Left renal pelvis (tissue), 4 donors: ENCODE data around the gene INVS. TPM values are rescaled to one million over a fixed set of nuclear protein-coding genes. Genes with fewer than 3 reads are reported as not detected.
"Not testable (repeated sequence)": the region's sequence is repeated elsewhere in the genome, so short reads cannot be mapped to it uniquely, and the experiment has no call there.

Source experiments
- DNase-seq, 4 donors: peaks; one replicate each; pipeline ENCODE4 v3.0.0-alpha.2; 2013; ENCODE audit warnings: low read depth in 4 of 4, low spot score in 3 of 4
- polyA plus RNA-seq, 4 donors: library from polyadenylated mRNA; unstranded; fragments of 120-200 nt; gene quantifications; one replicate each; pipeline ENCODE4 v1.2.1, GENCODE V29; 2013; ENCODE audit not compliant: insufficient read length in 4 of 4

INVS gene
- polyA plus RNA-seq, 4 donors, result 14.2 to 23.1 (median 16.8) TPM

DNA sequence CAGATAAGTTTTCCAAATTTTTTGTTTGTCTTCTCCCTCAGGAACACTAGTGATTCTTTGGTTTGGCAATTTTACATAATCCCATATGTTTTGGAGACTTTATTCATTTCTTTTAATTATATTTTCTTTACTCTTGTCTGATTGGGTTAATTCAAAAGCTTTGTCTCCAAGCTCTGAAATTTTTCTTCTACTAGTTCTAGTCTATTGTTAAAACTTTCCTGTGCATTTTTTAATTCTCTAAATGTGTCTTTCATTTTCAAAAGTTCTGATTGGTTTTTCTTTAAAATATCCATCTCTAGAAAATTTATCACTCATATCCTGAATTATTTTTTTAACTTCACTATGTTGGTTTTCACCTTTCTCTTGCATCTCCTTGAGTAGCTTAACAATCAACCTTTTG is 92.2 kb downstream of the INVS start:
- no peak for DNase-seq

DNA sequence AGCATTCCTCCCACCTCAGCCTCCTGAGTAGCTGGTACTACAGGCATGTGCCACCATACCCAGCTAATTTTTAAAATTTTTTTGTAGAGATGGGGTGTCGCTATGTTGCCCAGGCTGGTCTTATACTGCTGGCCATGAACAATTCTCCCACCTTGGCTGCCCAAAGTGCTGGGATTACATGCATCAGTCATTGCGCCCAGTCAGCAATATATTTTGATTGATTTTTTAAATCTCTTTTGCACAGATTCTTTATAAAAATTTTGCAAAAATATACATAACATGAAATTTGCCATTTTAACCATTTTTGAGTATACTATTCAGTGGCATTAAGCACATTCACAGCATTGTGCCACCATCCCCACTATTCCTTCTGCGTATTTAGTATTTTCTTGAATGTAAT is 94.0 kb downstream of the INVS start:
- no peak for DNase-seq

DNA sequence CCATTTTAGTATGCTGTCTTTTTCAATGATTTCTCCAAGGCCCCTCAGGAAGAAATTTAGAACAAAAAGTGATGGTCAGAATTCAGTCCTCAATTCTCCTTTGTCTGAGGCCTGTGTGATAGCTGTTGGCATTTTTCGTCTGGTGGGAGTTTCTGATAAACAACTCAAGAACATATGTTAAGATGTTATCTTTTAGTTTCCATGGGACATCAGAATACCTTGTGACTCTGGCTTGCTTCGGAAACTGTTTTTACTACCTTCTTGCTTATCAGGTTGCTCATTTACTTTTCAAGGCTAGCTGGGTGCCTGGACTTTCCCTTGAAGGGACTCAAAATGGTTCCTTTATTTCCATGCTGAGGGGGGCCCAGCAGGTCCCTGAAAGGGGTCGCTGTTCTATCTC is 97.2 kb downstream of the INVS start:
- no peak for DNase-seq

DNA sequence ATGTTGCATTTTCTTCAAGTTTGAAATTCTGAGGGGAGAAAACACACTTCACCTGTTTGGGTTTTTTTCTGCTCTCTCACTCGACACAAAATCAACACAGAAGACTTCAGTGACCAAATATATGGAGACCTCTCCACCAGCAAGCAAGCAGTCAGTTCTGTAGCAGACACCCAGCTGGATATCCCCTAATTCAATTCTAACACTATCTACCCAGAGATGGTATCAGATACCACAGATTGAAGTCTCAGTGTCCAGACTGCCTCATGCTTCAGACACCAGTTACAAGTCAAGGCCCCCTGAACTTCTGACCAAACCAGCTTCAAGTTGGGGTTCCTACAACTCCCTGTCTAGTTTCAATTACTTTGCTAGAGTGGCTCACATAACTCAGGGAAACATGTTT is 97.8 kb downstream of the INVS start:
- no peak for DNase-seq

DNA sequence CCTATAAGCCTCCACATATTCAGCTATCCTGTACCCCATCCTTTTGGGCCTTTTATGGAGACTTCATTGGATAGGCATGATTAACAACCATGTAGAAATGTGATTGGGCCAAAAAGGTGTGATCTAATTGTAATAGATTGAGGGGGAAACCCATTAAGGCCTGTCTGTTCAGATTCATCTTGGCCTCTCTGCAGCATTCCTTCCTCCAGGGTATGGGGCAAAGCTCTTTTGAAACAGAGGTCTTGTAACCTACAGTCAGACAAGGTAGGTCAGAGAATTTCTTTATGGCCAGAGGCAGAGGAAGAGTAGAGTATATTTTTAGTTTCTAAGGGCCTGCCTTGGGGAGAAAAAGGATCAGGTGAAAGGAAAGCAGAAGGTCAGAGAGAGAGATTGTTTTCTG is 98.5 kb downstream of the INVS start:
- DNase-seq, result no peak

DNA sequence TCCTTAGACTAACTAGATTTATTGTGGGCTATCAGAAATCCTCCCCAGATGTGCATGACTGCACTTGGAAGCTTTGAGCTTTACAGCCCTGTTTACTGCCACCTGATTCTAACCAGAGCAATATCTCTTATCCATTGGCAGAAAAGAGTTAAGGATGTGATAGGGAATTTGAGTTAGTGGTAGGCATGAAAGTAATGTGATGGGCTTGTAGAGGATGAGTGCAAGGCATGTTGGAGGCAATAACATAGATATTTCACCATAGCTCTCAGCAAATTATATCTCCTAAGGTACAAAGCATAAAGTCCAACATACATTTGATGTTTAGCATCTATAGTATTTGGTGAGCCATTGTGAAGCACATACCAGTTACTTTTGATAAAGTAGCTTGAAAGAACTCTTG is 103.8 kb downstream of the INVS start:
- DNase-seq, result no peak

DNA sequence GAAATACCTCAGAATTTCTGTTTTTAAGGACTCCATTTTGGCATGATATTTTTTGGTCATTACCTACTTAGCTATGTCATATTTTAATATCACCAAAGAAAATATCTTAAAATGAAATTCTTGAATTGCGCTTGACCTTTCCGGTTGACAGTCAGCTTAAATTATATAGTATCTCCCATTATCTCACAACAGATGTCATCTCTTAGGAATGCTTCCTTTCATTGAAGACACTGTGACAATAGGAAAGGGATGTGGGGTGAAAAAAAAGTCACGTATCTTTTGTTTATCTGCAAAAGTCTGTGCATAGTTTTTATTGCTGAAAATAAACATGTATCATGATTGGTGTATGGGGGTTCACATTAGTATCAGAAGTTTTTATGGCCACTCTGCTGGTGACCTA is 105.8 kb downstream of the INVS start:
- DNase-seq, result no peak

DNA sequence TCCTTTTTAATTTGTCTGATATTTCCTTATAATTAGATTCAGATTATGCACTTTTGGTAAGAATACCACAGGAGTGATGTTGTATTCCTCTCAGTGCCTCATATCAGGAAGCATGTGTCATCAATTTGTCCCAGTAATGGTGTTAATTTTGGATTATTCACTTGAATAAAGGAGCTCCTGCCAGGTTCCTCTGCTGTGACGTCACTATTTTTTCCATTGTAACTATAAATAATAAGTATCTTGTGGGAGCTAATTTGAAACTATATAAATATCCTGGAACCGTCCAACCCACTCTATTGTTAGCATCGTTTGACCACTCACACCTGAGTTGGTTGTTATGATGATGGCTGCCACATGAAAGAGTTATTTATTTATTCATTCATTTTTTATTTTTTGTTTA is 107.9 kb downstream of the INVS start:
- DNase-seq, result no peak

DNA sequence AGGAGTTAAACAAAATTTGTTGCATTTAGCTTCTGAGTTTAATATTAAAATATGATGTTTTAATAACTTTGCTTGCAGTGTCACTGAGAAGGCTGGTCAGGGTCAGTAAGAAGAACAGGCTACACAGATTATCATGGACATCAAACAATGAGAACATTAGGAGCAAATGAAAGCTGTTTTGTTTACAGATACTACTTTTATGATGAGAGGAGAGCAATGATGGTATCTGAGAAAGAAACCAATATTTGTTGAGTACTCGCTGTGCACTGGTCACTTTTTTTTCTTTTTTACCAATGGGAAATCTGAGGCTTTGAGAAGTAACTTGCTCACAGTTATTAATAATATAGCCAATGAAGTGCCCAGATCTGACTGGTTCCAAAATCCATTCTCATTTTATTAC is 109.6 kb downstream of the INVS start:
- no peak for DNase-seq

DNA sequence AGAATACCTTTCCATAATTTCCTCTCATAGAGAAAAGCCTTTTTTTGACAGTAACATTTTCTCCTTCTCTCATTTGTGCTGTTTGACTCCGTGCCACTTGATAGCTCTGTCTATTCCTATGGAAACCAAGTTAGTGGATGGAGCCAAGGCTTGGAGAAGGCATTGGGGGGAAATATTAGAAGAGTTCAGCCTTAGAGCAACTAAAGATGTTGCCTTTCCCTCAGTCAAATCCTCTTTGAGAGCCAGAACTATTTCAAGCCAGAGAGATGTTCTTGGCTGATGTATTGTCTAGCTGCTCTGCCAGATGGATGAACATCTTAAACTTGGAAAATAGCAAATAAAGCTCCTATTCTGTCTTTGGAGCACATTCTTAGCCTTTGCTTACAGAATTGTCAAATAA is 112.4 kb downstream of the INVS start:
- no peak for DNase-seq

DNA sequence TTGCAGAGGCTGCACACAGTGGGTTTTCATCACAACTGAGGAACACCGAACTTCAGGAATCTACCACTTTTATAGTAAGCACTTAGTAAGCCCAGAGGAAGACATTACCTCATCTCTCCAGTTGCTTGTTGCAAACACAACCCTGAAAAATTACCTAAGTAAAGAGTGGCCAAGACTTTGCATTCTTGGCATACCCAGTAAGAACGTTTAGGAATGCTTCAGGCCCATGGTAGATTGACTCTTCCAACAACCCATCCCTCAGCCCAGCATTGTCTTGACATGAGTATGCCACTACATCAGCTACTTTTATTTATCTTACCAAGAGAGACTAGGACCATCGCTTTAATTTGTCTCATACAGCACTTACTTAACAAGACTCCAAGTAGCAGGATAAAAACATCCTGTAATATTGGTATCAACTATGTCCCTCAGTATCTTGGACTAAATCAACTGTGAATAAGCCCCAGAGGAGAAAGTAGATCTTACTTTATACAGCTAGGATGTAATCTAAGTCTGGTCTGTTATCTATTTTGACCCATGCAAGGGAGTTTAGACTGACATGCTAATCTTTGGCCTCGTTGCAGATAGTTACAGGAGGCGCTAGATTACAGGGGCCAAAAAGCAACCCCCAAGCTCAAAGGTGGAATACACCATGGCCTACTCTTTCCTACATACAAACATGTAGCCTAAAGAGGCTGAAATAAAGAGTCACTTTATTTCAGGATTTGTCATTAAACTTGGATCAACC is 114.9 kb downstream of the INVS start:
- DNase-seq, result no peak

DNA sequence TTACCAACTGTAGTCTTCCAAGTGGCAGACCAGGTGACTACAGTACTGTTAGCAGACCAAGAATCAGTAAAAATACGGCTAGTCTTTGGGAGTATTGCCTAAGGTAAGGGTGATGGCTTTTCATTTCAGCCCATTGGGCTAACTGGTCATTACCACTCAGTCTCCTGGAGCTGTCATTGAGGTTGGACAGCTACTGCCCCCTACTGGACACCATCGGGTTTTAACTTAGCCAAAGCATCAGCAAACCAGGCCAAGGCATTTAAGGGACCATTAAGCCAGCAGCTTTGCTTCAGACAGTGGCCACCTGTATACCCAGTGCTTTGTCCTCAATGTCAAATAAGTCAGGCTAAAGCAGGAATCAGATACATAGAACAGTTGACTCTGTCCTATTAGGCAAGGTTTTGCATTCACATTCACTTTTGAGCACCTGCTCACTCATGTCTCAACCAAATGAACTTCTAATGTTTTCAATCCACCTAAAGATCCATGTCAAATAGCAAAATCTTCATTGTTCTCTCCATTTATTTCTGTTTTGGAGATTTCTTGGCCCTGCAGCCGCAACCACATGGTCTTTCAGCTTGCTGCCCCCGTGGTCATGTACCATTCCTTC is 117.2 kb downstream of the INVS start:
- no peak for DNase-seq

DNA sequence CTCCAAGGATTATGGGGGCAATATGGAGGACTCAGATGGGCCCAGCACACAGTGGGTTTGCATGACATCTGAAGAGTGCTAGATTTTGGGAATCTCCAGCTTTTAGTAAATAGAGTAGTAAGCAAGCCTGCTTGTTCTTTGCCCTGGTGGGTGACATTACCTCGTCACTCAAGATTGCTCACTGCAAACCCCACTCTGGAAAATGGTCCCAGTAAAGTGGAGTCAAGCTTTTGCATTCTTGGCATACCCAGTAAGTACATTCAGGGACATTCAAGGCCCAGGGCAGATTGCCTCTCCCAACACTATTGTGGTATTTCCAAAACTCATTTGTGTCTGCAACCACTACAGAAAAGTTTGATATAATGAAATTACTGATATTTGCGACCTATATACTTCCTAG is 118.5 kb downstream of the INVS start:
- no peak for DNase-seq

DNA sequence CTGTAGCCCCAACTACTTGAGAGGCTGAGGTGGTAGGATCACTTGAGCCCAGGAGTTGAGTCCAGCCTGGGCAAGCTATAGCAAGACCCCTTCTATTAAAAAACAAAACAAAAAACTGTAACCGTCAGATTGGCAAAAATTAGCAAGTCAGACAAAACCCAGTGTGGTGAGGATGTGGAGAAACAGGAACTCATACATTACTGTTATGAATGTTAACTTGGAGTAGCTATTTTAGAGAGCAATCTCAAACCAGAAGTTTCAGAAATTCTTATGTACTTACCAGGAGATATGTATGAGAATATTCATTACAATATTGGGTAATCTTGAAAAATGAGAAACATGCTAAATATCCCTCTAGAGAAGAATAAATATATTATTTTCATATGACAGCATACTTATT is 120.3 kb downstream of the INVS start:
- no peak for DNase-seq

DNA sequence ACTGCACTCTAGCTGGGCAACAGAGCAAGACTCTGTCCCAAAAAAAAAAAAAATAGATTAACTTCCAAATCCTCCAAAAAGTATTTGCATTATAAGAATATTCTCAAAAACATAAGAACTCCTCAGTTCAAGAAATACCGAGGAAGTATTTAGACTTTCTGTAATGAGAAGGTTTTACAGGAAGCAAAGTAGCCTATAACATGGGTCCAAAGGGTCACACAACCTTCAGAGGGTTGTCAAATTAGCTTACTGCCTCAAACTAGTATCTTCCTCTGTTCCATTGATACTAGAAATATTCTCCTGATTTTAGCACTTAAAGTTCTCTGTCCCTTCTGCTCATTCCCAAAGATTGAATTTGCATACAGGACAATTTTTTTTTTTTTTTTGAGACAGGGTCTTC is 121.9 kb downstream of the INVS start:
- DNase-seq, result no peak

DNA sequence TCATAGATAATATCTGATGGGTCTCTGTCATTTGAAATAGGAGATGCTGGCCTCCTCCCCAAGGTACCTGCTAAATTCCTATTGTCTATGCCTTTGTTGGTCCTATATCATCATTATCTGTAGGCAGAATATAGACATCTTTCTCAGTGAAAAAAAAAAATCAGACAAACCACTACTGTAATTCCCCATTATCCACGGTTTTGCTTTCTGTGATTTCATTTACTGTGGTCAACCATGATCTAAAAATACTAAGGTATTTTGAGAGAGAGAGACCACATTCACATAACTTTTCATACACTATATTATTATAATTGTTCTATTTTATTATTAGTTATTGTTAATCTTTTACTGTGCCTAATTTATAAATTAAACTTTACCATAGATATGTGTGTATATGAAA is 122.5 kb downstream of the INVS start:
- no peak for DNase-seq

DNA sequence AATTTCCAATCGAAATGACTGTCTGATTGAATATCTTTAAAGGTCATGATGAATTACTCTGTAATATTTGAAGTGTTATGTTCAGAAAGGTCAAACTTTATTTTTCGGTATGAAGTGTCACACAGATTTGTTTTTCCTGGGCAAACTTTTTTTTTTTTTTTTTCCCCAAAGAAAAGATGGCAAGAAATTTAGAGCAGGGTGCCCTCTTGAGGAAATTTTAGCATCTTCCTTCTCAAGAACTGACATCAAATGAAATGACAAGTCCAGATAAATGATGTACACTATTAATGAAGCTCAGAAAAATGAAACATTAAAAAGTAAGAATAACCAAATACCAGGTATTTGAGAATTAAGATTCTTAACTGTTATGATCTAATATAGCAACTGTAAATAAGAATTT is 123.6 kb downstream of the INVS start:
- peak in 2 of 4 donors; percentile 10 to 11 for DNase-seq

DNA sequence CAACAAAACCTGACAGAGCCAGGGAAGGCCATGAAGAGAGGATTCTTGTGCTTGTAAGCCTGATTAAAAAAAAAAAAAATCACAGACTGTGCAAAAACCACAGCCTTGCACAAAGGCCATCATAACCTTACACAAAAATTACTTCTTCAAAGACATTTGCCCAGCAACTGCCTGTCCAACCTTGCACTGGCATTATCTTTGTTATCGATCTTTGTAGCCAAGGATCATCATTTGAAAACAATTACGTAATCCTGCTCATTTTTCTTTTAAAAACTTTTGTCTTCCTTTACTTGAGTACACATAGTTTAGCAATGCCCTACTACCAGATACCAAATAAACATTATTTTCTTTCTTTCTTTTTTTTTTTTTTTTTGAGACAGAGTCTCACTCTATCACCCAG is 128.6 kb downstream of the INVS start:
- no peak for DNase-seq

DNA sequence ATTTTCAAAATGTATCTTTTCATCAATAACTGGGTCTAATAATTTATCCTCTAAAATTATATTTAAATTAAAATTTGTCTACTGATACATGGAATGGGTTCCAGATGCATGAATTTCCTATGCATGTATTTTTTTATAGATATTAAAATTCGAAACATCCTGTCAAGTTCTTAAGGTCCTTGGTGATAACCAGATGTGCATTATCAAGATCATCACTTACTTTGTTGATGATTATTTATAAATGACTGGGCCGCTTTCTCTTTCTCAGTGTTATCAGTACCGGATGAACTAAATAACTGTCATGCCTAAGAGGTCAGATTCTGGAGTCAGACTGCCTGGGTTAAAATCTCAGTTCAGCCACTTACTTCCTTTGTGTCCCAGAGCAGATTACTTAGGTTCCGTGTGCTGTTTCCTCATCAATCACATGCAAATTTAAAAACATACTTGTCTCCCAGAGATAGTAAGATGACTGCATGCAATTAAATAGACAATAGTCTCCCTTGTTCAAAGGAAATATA is 129.4 kb downstream of the INVS start:
- no peak for DNase-seq

DNA sequence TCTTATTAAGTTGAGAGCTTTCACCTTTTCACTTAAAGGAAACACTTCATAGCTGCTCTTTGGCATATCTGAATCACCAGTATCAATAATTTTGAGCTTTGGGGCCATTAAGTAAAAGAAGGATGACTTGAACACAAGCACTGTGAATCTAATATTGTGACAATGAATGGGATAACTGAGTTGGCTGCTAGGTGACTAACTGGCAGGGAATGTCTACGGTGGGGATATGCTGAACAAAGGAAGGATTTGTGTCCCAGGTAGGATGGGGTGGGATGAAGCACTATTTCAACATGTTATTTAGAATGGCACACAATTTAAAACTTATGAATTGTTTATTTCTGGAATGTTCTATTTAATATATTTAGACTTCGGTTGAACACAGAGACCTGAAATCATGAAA is 130.1 kb downstream of the INVS start:
- DNase-seq, result no peak

DNA sequence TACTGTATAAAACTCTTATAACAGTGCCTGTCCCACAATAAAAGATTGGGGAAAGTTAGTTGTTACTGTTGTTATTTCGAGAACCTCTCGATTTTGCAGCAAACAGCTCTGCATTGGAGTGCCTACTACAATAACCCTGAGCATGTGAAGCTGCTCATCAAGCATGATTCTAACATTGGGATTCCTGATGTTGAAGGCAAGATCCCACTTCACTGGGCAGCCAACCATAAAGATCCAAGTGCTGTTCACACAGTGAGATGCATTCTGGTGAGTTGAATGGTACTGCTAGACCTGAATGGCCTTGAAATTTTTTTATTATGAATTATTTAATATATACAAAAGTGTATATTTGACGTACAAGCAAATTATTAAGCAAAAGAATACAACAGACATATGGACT is 130.5 kb downstream of the INVS start:
- DNase-seq, result no peak

DNA sequence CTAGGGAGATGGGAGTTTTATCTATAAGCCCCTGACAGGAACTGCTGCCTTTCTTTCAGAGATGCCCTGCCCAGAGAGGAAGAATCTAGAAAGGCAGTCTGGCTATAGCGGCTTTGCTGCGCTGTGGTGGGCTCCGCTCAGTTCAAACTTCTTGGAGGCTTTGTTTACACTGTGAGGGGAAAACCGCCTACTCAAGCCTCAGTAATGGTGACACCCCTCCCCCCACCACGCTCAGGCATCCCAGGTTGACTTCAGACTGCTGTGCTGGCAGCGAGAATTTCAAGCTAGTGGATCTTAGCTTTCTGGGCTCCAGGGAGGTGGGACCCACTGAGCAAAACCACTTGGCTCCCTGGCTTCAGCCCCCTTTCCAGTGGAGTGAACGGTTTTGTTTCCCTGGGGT is 137.9 kb downstream of the INVS start:
- DNase-seq, result not testable (repeated sequence)

DNA sequence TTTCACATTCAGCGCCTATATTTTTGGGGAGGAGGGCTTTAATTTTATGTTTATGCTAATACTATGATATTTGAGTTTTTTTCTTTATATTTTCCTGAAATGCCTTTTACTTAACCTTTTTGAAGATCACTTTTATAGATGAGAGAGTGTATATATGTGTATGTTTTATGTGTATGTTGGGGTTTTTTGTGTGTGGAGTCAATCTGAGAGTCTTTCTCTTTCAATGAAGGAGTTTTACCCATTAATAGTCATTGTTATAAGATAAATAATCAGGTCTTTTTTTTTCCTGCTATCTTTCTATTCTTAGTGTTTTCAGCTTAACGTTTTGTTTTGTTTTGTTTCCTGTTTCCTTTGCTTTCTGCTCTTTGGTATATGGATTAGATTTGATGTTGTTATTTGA is 141.5 kb downstream of the INVS start:
- no peak for DNase-seq
